Left renal pelvis (tissue), 4 donors: ENCODE measurements around the gene TMEM218. TPM values are rescaled to one million over a fixed set of nuclear protein-coding genes. Genes with fewer than 3 reads are reported as not detected.
"Not testable (repeated sequence)": the region's sequence is repeated elsewhere in the genome, so short reads cannot be mapped to it uniquely, and the experiment has no call there.

Source experiments
- DNase-seq, 4 donors: peaks; one replicate each; pipeline ENCODE4 v3.0.0-alpha.2; 2013; ENCODE audit warnings: low read depth in 4 of 4, low spot score in 3 of 4
- polyA plus RNA-seq, 4 donors: library from polyadenylated mRNA; unstranded; fragments of 120-200 nt; gene quantifications; one replicate each; pipeline ENCODE4 v1.2.1, GENCODE V29; 2013; ENCODE audit not compliant: insufficient read length in 4 of 4

TMEM218 gene
- polyA plus RNA-seq, 4 donors = 41.6 to 54.8 (median 49.9) TPM

GRCh38 chr11:125062218-125062930 is 49.1 kb downstream of the TMEM218 start:
- no peak for DNase-seq

DNA sequence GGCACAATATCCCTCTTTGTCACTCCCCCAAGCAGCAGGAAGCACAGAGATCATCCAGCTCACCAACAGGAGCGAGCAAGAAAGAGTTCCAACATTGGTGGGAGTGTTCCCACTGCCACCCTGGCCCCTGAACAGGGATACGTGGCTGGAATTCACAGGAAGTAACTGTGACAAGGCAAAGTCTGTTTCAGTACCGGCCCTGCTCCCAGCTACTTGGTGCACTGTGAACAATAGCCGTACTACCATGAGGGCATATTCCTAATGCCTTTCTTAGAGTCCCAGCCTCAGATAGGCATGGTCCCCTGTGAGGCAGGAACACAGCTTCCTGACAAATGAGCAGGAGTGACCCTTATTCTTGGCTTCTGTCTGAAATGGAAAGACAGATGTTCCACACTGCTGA is 50.1 kb downstream of the TMEM218 start:
- no peak for DNase-seq

- DNase-seq = no peak
These were observed 53.8 kb downstream of the TMEM218 start for GRCh38 chr11:125057693-125058016.

GRCh38 chr11:125056931-125057692 is 54.3 kb downstream of the TMEM218 start:
- no peak for DNase-seq

DNA sequence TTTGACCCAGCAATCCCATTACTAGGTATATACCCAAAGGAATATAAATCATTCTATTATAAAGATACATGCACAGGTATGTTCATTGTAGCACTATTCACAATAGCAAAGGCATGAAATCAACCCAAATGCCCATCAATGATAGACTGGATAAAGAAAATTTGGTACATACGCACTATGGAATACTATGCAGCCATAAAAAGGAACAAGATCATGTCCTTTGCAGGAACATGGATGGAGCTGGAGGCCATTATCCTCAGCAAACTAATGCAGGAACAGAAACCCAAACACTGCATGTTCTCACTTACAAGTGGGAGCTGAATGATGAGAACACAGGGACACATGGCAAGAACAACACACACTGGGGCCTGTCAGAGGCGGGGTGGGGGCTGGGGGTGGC is 55.3 kb downstream of the TMEM218 start:
- DNase-seq = not testable (repeated sequence)

GRCh38 chr11:125055107-125055715 is 56.2 kb downstream of the TMEM218 start:
- no peak for DNase-seq

DNA sequence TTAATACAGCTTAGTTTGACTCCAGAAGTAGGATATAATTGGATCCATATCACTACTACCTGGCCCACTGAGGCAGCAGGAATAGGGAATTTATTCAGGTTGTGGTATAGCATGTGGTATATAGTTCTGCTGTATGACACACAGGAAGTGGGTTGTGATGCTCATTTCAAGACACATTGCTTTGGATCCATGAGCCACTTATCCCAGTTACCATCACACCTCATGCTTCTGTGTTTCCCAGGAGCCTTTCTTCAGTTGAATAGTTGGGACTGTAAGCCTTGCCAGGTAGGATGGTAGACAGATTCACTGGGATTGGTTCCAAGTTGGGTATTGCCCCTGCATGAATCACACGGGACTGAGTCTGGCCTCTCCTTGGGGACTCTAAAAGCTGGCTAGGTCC is 58.3 kb downstream of the TMEM218 start:
- DNase-seq = no peak

DNA sequence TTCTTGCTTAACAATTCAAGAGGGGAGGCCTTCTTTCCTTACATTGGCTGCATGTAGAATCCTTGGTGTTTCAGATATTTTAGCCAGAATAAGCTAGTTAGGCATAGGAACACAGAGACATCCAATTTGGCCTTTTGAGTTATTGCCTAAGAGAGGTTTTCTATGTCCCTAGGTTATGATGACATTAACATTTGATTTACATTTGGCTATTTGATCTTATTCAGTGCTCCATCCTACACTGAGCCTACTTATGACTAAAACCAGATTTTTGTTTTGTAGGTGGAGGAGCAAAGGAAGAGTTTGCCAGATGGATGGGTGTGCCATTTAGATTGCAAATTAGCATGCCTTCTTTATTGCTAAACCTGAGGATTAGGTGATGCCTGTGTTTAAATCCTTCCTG is 59.4 kb downstream of the TMEM218 start:
- no peak for DNase-seq

- no peak for DNase-seq
These were observed 62.1 kb downstream of the TMEM218 start for GRCh38 chr11:125049164-125049792.

Other genes starting within 250 kb of the TMEM218 start
- 10 to 100 TPM; 18.8 to 30.8 (median 21.3) TPM for gene ROBO3, start 246.2 kb downstream of the TMEM218 start, polyA plus RNA-seq
- gene ROBO4, start 213.8 kb downstream of the TMEM218 start, polyA plus RNA-seq = 10 to 100 TPM; 13.6 to 19.6 (median 18.1) TPM
- 1 to 10 TPM in 1 of 4 donors, under 1 TPM in 2, not detected in 1; 0.92 to 1.5 (median 0.96) TPM for gene HEPN1, start 192.4 kb downstream of the TMEM218 start, polyA plus RNA-seq
- 1 to 10 TPM in 3 of 4 donors, under 1 TPM in 1; 0.11 to 2.4 (median 2.0) TPM for gene HEPACAM, start 175.6 kb downstream of the TMEM218 start, polyA plus RNA-seq
- gene CCDC15, start 157.4 kb downstream of the TMEM218 start, polyA plus RNA-seq = 1 to 10 TPM; 2.8 to 4.4 (median 3.9) TPM
- gene SLC37A2, start 48.3 kb downstream of the TMEM218 start, polyA plus RNA-seq = 1 to 10 TPM; 2.1 to 7.0 (median 2.5) TPM
- gene PKNOX2, start 53.1 kb upstream of the TMEM218 start, polyA plus RNA-seq = 10 to 100 TPM; 12.0 to 24.9 (median 13.1) TPM